Ascending aorta (tissue), 2 donors: ENCODE results near the gene FAF1. TPM values are rescaled to one million over a fixed set of nuclear protein-coding genes. Genes with fewer than 3 reads are reported as not detected.

Source experiments
- DNase-seq, 2 donors: peaks; one replicate each; pipeline ENCODE4 v3.0.0-alpha.2; 2019; ENCODE audit warnings: low spot score in 2 of 2
- H3K27ac ChIP-seq, 2 donors: fragments of 200-600 bp; sonication (generic); one replicate each; pipeline ENCODE4 v1.5.1; 2016 to 2017; ENCODE audit warnings: mild to moderate bottlenecking in 1 of 2
- H3K27me3 ChIP-seq: fragments of 200-600 bp; sonication (generic); one replicate; pipeline ENCODE4 v1.5.1; 2017
- H3K36me3 ChIP-seq, 2 donors: fragments of 200-600 bp; sonication (generic); one replicate each; pipeline ENCODE4 v1.5.1; 2016
- H3K4me1 ChIP-seq, 2 donors: fragments of 200-600 bp; sonication (generic); one replicate each; pipeline ENCODE4 v1.5.1; 2016 to 2017; ENCODE audit warnings: mild to moderate bottlenecking in 1 of 2
- H3K4me3 ChIP-seq, 2 donors: fragments of 200-600 bp; sonication (generic); one replicate each; pipeline ENCODE4 v1.5.1; 2016 to 2017; ENCODE audit warnings: mild to moderate bottlenecking in 1 of 2
- H3K9me3 ChIP-seq, 2 donors: fragments of 200-600 bp; sonication (generic); one replicate each; pipeline ENCODE4 v1.5.1; 2016
- CTCF ChIP-seq, 3 experiments: fragments of 200-600 bp in 2 of 3; fragments of 450-650 bp in 1 of 3; sonication (generic) in 2 of 3; IDR thresholded peaks; one replicate each; pipeline ENCODE4 v1.5.1; 2016 to 2019; ENCODE audit warnings: antibody characterized with exemption in 3 of 3, mild to moderate bottlenecking in 1 of 3, moderate library complexity in 1 of 3
- intact Hi-C: fragments of 100-400 bp; cut with DNase I; formaldehyde crosslinking; loops from one replicate; pipeline ENCODE4 v1.15.1; 2023
- total RNA-seq: library from RNA; depleted of rRNA; stranded (reverse); fragments of >200 nt; gene quantifications from one replicate; pipeline ENCODE4 v1.1.0, GENCODE V29; 2016

FAF1 gene
- total RNA-seq, 1 donor from 2014 or later, result 16.4 TPM

GRCh38 chr1:50562106-50562505, 398.0 kb downstream of the FAF1 start:
- Histone ChIP-seq H3K4me1 (no peaks in the 10 kb centered on the region), H3K9me3 (no peaks in the 10 kb centered on the region), H3K4me3 (no peak overlapping the region), H3K27me3 (no peaks in the 10 kb centered on the region), H3K36me3 (peaks cover 10 to 28% of the 10 kb centered on the region in 2 donors), H3K27ac (no peak overlapping the region)
- TF ChIP-seq CTCF (IDR thresholded peaks at IDR 0.05), result no peak
- DNase-seq, result no peak
- intact Hi-C loops, result no loop called here

- H3K4me3 ChIP-seq, result no peak overlapping the region
- H3K4me1 ChIP-seq, result no peaks in the 10 kb centered on the region
- peaks cover 3 to 18% of the 10 kb centered on the region in 2 donors for H3K36me3 ChIP-seq
- intact Hi-C loops, result no loop called here
- TF ChIP-seq CTCF (IDR thresholded peaks at IDR 0.05), result no peak
- H3K9me3 ChIP-seq, result no peaks in the 10 kb centered on the region
- H3K27me3 ChIP-seq, result no peaks in the 10 kb centered on the region
- H3K27ac ChIP-seq, result no peak overlapping the region
- no peak for DNase-seq
Measured at GRCh38 chr1:50559421-50559820, 400.6 kb downstream of the FAF1 start.

- TF ChIP-seq CTCF (IDR thresholded peaks at IDR 0.05), result no peak
- H3K9me3 ChIP-seq, result no peaks in the 10 kb centered on the region
- DNase-seq, result no peak
- H3K27me3 ChIP-seq, result no peaks in the 10 kb centered on the region
- H3K27ac ChIP-seq, result no peak overlapping the region
- H3K36me3 ChIP-seq, result no peaks in the 10 kb centered on the region
- no peaks in the 10 kb centered on the region for H3K4me1 ChIP-seq
- intact Hi-C loops, result no loop called here
- no peak overlapping the region for H3K4me3 ChIP-seq
Measured at GRCh38 chr1:50553921-50554320, 406.1 kb downstream of the FAF1 start.

GRCh38 chr1:50548243-50548642, 411.8 kb downstream of the FAF1 start:
- Histone ChIP-seq H3K27ac (no peak overlapping the region), H3K9me3 (no peaks in the 10 kb centered on the region), H3K27me3 (no peaks in the 10 kb centered on the region), H3K4me1 (no peaks in the 10 kb centered on the region), H3K4me3 (no peak overlapping the region), H3K36me3 (no peaks in the 10 kb centered on the region)
- no peak for DNase-seq
- TF ChIP-seq CTCF (IDR thresholded peaks at IDR 0.05), result no peak
- intact Hi-C loops, result no loop called here

GRCh38 chr1:50542362-50542761, 417.7 kb downstream of the FAF1 start:
- no peaks in the 10 kb centered on the region for H3K27me3 ChIP-seq
- no peak for TF ChIP-seq CTCF (IDR thresholded peaks at IDR 0.05)
- intact Hi-C loops, result no loop called here

GRCh38 chr1:50538476-50538875, 421.6 kb downstream of the FAF1 start:
- intact Hi-C loops, result no loop called here
- DNase-seq, result no peak
- peaks cover 0 to 18% of the 10 kb centered on the region in 2 donors for H3K36me3 ChIP-seq

More at GRCh38 chr1:50542362-50542761, 417.7 kb downstream of the FAF1 start:
- no peak overlapping the region for H3K4me3 ChIP-seq
- no peak overlapping the region for H3K27ac ChIP-seq
- peaks cover 0 to 3% of the 10 kb centered on the region in 2 donors for H3K36me3 ChIP-seq
- DNase-seq, result no peak
- H3K4me1 ChIP-seq, result no peaks in the 10 kb centered on the region
- H3K9me3 ChIP-seq, result no peaks in the 10 kb centered on the region

More at GRCh38 chr1:50538476-50538875, 421.6 kb downstream of the FAF1 start:
- H3K27ac ChIP-seq, result no peak overlapping the region
- H3K27me3 ChIP-seq, result no peaks in the 10 kb centered on the region
- no peak for TF ChIP-seq CTCF (IDR thresholded peaks at IDR 0.05)
- no peaks in the 10 kb centered on the region for H3K9me3 ChIP-seq
- H3K4me3 ChIP-seq, result no peak overlapping the region
- H3K4me1 ChIP-seq, result no peaks in the 10 kb centered on the region
